ENCODE data around the gene NTM.

Gene NTM

GRCh38 chr11:132217856-132218255 is 847.4 kb downstream of the NTM start:
- DNase-seq (ENCODE audit: low spot score), result no peak

- DNase-seq (ENCODE audit: low spot score), result no peak
Measured at GRCh38 chr11:132220474-132220873, 850.1 kb downstream of the NTM start.

DNA sequence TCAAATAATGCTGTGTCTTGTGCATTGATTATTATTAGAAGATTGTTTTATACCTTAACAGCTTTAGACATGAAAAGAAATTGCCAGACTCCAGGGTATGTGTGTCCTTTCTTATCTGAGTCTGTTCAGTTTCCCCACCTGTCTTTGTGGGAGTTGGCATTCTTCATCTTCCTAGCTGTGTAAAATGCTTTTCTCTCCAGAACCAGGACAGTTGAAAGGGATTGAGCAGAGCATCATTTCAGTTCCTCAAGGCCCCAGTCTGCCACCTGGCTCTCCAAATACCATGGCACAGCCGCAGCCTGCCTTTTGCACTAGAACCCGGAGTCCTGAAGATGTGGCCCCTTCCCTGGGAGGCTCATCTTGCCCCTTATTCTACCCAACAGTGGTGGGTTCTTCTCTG is 851.9 kb downstream of the NTM start:
- DNase-seq (ENCODE audit: low spot score), result no peak

GRCh38 chr11:132226522-132226921 is 856.1 kb downstream of the NTM start:
- DNase-seq (ENCODE audit: low spot score), result no peak

GRCh38 chr11:132228746-132229325 is 858.4 kb downstream of the NTM start:
- DNase-seq (ENCODE audit: low spot score), result no peak

GRCh38 chr11:132231656-132232347 is 861.4 kb downstream of the NTM start:
- no peak for DNase-seq (ENCODE audit: low spot score)

DNA sequence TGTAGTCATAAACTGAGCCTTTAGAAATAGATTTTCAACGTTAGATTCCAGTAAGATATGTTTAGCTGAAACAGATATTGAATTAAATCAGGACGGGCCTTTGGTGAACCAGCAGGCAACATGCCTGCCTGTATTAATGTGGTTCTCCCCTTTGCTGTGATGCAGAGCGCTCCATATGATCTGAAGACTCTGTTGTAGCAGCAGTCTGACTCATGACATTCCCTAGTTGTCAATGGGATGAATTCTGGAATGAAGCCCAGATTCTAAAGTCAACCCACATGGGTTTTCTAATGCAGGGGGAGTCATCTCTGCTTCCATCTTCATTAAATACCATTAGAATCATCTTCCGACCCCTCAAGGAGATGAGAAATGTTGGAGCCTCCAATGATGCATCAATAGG is 864.5 kb downstream of the NTM start:
- no peak for DNase-seq (ENCODE audit: low spot score)

- DNase-seq (ENCODE audit: low spot score), result no peak
Measured at GRCh38 chr11:132237781-132238180, 867.4 kb downstream of the NTM start.

DNA sequence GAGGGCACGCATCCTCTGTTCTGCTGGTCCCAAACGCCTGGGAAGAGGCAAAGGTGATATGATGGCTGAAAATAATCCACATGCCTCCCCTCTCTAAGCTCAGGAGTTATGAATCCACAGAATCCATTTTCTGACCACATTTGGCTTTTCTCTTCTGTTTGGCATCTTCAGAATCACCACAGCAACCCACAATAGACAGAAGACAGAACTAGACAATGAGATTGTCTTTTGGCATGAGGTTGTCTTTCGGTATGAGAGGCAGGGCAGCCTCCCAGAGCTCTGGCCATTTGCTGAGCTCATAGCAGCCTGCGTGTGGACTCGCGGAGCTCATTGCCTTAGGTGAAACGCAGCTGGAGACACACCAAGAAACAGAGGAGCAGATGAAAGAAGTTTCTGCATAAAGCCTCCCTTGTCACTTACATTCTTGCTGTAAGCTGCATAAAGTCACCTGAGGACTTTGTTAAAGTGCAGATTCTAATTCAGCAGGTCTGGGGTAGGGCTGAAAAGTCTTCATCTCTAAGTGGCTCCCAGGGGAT is 868.0 kb downstream of the NTM start:
- no peak for DNase-seq (ENCODE audit: low spot score)

DNA sequence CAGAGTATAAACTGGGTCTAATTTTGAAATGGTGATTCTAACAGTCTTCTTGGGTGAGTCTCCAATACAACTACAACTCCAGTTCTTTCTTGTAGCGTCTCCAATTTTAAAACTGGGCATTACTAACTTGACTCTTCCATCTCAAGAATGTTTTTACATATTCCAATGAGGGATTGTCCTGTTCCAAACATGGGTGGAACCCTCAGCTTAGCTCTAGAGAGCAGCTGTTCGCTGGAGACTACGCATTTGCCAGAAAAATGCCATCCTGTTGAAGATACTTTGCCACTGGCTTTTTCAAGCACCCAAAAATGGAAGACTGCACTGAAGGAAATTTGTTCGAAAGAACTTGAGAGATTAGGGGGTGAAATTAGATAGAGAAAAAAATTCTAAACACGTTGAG is 870.0 kb downstream of the NTM start:
- no peak for DNase-seq (ENCODE audit: low spot score)

GRCh38 chr11:132242632-132243031 is 872.2 kb downstream of the NTM start:
- no peak for DNase-seq (ENCODE audit: low spot score)

DNA sequence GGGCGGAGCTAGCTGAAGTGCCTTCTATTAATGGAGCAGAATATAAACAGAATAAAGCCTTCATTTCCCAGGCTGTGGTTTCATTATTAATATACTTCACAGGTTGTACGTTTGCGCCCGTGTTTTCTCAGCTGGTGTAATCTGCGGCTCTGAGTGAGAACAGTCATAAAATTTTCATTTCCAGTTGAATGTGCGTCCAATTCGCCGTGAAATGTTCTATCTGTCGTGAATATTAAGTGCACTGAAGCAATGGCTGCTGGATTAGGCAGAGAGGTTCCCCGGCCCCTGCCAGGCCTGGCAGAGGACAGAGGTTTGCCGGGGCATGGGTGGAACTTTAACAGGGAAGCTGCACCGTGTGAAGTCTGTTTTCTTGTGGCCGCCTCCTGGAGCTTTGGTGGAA is 874.4 kb downstream of the NTM start:
- no peak for DNase-seq (ENCODE audit: low spot score)

DNA sequence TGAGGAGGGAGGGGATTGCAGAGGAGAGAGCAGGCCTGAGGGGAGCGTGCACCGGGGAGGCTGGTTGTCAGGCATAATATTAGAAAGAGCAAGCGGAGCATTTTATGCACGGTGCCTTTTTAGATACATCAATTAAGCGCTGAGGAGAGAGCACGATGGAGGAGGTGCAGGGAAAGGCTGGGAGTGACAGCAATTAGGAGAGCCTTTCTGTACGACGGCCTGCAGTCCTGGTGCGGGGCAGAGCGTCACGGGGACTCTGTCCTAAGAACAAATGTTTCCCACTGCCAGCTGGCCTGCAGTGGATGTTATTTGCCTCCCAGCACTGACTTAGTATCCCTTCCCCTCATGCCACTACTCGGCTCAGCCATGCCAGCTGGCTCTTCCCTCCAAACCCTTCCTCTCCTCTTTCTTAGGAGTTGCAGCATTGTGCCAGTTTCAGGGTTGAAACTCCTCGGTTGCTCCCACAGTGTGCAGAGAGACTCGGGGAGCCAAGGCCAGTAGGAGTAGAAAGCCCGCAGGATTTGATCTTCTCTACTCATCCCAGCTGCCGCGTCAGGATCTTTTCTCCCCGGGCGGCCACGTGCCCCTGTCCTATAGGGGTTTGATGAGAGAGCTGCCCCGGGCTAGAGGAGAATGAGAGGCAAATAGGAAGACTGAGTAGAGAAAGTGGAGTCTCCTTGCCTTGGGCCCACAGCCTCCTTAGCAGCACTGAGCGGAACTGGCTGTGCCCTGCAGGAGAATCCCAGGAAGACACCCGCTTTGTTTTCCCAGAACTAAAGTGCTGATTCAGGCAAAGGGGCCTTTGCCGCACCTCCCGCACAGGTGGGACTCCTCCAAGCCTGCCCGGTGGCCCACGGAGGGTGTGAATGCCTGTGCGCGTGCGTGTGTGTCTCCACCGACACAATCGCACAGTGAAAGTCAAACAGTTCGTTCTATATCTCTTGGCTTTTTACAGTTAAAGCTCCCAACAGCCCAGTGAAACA is 875.3 kb downstream of the NTM start:
- DNase-seq (ENCODE audit: low spot score), result no peak

DNA sequence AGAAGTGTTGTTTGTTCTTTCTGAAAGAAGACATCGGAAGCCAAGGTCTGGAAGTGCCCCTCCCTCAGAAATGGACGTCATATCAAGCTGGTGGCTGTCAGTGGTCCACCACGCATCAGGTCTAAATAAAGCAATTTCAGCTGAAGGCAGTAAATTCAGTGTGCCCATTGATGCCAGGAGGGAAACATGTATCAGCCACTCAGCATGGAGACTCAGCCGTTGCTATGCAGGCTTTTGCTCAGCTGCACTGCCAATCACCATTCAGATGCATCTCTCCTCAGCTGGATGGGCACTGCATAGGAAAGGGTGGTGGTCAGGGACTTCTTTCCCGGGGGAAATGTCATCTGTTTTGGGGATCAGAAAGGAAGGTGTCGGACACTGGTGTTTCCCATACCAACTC is 878.2 kb downstream of the NTM start:
- no peak for DNase-seq (ENCODE audit: low spot score)

GRCh38 chr11:132249256-132249655 is 878.8 kb downstream of the NTM start:
- no peak for DNase-seq (ENCODE audit: low spot score)

DNA sequence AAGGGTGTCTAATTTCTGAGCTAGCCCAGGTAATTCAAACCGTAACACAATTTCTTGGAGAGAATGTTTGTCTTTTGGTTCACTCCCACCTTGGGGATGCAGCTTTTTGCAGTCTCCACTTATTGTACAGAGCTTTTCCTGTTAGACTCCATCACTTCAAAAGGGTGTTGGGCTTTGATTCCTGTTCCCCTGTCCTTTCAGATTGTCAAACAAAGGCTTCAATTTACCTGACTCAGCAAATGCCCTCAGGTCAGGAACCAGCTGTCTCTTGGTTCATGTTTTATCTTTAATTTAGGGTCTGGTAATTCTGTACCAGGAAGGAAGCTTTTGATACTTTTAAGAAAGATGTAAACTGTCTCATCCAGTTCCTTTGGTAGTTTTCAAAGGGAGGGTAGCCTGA is 880.6 kb downstream of the NTM start:
- DNase-seq (ENCODE audit: low spot score), result no peak

- DNase-seq (ENCODE audit: low spot score), result no peak
Measured at GRCh38 chr11:132253469-132254264, 883.3 kb downstream of the NTM start.

DNA sequence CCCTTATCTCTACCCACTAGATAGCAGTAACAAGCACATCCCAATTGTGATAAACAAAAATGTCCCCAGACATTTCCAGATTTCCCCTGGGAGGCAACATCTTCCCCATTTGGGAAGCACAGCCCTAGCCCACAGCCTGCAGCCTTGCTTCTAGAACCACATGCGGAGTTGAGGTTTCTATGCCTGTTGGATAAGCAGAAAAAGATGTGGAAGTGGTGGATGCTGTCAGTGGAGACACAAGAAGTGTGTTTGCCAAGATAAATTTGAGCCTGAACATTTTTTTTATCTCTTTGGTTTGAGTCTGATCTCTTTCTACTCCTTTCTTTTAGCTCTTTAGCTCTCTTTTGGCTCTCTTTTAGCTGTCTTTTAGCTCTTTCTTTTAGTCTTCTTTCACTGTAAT is 884.5 kb downstream of the NTM start:
- no peak for DNase-seq (ENCODE audit: low spot score)

DNA sequence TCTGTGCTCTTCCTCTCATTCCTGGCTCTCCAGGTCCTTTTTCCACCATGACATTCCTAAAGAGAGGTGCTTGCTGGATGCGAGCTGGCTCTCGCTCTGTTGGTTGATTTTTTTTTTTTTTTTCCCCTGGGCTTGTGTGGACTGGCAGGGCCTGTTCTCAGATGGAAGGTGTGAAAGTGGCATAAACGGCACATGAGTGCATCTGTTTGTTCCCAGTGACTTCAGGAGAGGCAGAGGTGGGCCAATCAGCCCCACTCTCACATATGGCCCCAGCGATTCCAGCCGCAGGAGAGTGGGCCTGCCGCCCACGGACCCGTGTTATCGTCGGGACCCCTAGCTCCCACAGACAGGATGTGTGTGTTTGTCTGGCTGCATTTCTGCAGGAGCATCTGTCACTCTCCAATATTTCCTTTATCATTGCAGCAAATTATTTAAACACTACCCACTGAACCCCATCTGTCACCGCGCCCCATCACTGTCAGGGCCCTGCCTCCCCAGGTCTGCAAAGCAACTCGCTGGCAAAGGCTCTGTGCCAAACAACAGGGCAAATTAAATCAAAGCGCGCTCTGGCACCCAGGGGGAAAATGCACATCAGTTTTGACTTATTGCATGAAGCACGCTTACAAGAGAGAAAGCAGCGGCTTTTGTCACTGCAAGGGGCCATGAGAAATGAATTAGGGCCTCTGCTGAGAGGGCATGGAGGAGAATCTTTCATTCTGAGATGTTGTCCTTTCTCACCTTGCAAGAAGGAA is 886.3 kb downstream of the NTM start:
- DNase-seq (ENCODE audit: low spot score), result no peak

DNA sequence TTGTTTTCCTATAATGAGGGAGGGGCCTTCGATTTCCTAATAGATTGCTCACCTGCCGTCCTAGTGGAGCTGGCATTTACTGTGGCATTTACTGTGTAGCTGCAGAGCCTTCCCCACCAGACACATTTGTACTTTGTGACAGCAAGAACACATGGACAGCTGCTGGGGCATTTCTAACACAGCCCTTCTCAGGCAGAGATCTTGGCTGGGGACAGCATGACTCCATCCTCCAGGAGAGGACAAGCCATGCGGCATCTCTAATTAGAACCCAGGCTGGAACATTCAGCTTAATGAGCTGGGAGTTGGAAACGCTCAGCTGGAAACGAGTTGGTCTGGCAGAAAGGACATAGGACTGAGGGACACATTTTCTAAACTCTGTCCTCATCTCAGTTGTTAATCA is 887.5 kb downstream of the NTM start:
- DNase-seq (ENCODE audit: low spot score), result no peak

DNA sequence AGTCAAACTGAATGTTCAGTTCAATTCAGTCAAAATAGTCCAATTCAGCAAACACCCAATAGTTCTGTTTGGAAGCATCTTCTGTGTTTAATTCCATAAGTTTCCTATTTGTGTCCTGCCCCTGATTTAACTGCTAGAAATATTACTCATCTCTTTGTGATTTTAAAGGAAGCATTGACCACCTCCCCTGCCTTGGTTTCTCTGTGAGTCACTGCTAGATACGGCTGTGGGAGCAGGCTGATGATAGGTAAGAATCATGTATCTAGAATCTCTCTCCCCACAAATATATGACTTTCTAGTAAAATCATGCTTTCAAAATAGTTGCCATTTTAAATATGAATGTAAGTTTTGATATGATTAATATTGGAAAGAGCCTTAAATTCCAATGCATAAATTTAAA is 888.5 kb downstream of the NTM start:
- DNase-seq (ENCODE audit: low spot score), result no peak
